GM23248 (cell line): Measurements from ENCODE around the gene RFX2.

ENCODE experiments used
- EZH2 ChIP-seq: fragments of 200-600 bp; sonication (generic); IDR thresholded peaks from 2 replicates; pipeline ENCODE4 v1.6.1; 2018; ENCODE audit warnings: antibody characterized with exemption, mild to moderate bottlenecking; ENCODE audit not compliant: insufficient read depth, poor library complexity, severe bottlenecking
- EZH2phosphoT487 ChIP-seq: fragments of 200-600 bp; sonication (generic); IDR thresholded peaks from 2 replicates; pipeline ENCODE4 v1.6.1; 2018; ENCODE audit warnings: antibody characterized with exemption, moderate library complexity, mild to moderate bottlenecking, low read depth; ENCODE audit not compliant: insufficient read depth

DNA sequence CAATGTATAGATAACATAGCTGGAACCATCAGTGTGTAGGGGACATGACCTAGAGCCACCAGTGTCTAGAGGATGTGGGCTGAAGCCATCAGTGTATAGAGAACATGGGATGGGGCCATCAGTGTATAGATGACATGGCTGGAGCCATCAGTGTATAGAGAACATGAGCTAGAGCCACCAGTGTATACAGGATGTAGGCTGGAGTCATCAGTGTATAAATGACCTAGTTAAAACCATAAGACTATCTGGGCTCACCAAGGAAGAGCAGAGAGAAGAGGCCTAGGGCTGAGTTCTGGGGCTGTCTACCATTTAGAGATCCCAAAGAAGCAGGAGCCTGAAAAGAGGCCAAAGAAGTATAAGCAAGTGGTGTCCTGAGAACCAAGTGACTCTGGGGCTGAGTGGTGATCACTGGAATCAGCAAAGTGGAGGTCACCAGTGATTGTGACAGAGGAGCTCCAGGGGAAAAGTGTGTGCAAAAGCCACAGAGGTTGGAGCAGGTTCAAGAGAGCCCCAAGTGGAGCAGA, 41.0 kb downstream of the RFX2 start:
- TF ChIP-seq EZH2 (no peak), EZH2phosphoT487 (no peak)
